Stimulated activated CD4-positive, alpha-beta T cell treated with anti-CD3 and anti-CD28 coated beads, Interleukin-12 subunit alpha, Interleukin-12 subunit beta, amount 100 ng/mL, for 48 hours (primary cell): Measurements from ENCODE around the gene EIF4G1.
"Not testable (repeated sequence)": the region's sequence is repeated elsewhere in the genome, so short reads cannot be mapped to it uniquely, and the experiment has no call there.

Source experiments
- DNase-seq, 3 donors: peaks; one replicate each; pipeline ENCODE4 v3.0.0-alpha.2; 2020; ENCODE audit warnings: low read depth in 2 of 3, low spot score in 1 of 3

EIF4G1 gene

GRCh38 chr3:184333700-184334099 lies 19.3 kb downstream of the EIF4G1 start:
- no peak for DNase-seq

- DNase-seq = no peak
These were observed 20.2 kb downstream of the EIF4G1 start for GRCh38 chr3:184334470-184335158.

- DNase-seq = no peak
These were observed 20.9 kb downstream of the EIF4G1 start for GRCh38 chr3:184335291-184335660.

GRCh38 chr3:184335661-184336546 lies 21.5 kb downstream of the EIF4G1 start:
- DNase-seq = peak; percentile 74 to 86 (median 81)

- no peak for DNase-seq
These were observed 22.4 kb downstream of the EIF4G1 start for GRCh38 chr3:184336547-184337398.

GRCh38 chr3:184337399-184337714 lies 23.0 kb downstream of the EIF4G1 start, which contains the start of gene FAM131A:
Gene FAM131A, plus strand, starts transcription at chr3:184337600. Its CDS starts 31 bp downstream, at chr3:184337631.
- no peak for DNase-seq

GRCh38 chr3:184337981-184338380 lies 23.6 kb downstream of the EIF4G1 start:
- DNase-seq = no peak

- no peak for DNase-seq
These were observed 24.1 kb downstream of the EIF4G1 start for GRCh38 chr3:184338511-184338945.

GRCh38 chr3:184339001-184339400 lies 24.6 kb downstream of the EIF4G1 start:
- no peak for DNase-seq

- not testable (repeated sequence) for DNase-seq
These were observed 25.2 kb downstream of the EIF4G1 start for GRCh38 chr3:184339451-184340135.

- DNase-seq = no peak
These were observed 27.5 kb downstream of the EIF4G1 start for GRCh38 chr3:184341925-184342324.

GRCh38 chr3:184343200-184343876 lies 28.9 kb downstream of the EIF4G1 start:
- DNase-seq = no peak

- no peak for DNase-seq
These were observed 30.3 kb downstream of the EIF4G1 start for GRCh38 chr3:184344579-184345316.

GRCh38 chr3:184345317-184346144 lies 31.1 kb downstream of the EIF4G1 start:
- DNase-seq = no peak

- no peak for DNase-seq
These were observed 32.2 kb downstream of the EIF4G1 start for GRCh38 chr3:184346480-184347190.

GRCh38 chr3:184347321-184348056 lies 33.1 kb downstream of the EIF4G1 start:
- DNase-seq = no peak

GRCh38 chr3:184348057-184348382 lies 33.6 kb downstream of the EIF4G1 start:
- no peak for DNase-seq
